BJ (cell line): ENCODE measurements around the gene TTC28. TPM values are rescaled to one million over a fixed set of nuclear protein-coding genes. Genes with fewer than 3 reads are reported as not detected.

Experiments
- CTCF ChIA-PET: fragments of 350-600 bp; formaldehyde crosslinking; extraction: SDS; loops from one replicate; lab custom pipeline; 2021; ENCODE audit warnings: antibody characterized with exemption, inconsistent platforms; lab: Yijun Ruan, JAX
- POLR2A ChIA-PET: fragments of 300-600 bp; sonication (Branson Sonifier 250); formaldehyde crosslinking; extraction: SDS; loops from one replicate; lab custom pipeline; 2021; ENCODE audit warnings: antibody characterized with exemption; lab: Charles Lee
- DNase-seq: peaks from one replicate; pipeline ENCODE4 v3.0.0-alpha.2; 2011; ENCODE audit warnings: low read depth
- H3K27me3 ChIP-seq: 2 replicates; pipeline ENCODE4 v1.6.0; 2011; ENCODE audit warnings: low read length; ENCODE audit not compliant: control insufficient read depth, insufficient read depth
- H3K36me3 ChIP-seq: 2 replicates; pipeline ENCODE4 v1.5.1; 2011; ENCODE audit warnings: low read length; ENCODE audit not compliant: control insufficient read depth, insufficient read depth
- H3K4me3 ChIP-seq: 2 replicates; pipeline ENCODE4 v1.5.1; 2011; ENCODE audit warnings: low read depth, mild to moderate bottlenecking, control low read depth, low read length
- polyA plus RNA-seq: library from polyadenylated mRNA; depleted of rRNA; stranded (reverse); fragments of >200 nt; gene quantifications from 2 replicates; pipeline ENCODE4 v1.2.3, GENCODE V29; 2011
- TF ChIP-seq, protein P1 (sequence below): IDR thresholded peaks from 2 replicates; pipeline ENCODE4 v1.5.1; 2011; ENCODE audit warnings: low read depth, mild to moderate bottlenecking, control low read depth, inconsistent platforms, low read length, moderate library complexity; ENCODE audit not compliant: insufficient read depth

Gene TTC28
- polyA plus RNA-seq, 1 experiment = 8.7 TPM

DNA sequence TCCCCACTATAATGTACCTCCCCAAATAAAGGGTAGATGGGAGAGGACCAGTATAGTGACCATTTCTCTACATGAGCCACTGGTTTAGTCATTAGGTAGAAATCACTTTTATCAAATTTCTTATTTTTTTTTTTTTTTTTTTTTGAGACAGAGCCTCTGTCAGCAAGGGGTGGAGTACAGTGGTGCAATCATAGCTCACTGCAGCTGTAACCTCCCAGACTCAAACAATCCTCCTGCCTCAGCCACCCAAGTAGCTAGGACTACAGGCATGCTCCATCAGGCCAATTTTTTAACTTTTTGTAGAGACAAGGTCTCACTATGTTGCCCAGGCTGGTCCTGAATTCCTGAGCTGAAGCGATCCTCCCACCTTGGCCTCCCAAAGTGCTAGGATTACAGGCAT lies 322.4 kb downstream of the TTC28 start:
- ChIA-PET CTCF (no interaction called here), POLR2A (no interaction called here)
- no peaks in the 10 kb centered on the region for H3K36me3 ChIP-seq

DNA sequence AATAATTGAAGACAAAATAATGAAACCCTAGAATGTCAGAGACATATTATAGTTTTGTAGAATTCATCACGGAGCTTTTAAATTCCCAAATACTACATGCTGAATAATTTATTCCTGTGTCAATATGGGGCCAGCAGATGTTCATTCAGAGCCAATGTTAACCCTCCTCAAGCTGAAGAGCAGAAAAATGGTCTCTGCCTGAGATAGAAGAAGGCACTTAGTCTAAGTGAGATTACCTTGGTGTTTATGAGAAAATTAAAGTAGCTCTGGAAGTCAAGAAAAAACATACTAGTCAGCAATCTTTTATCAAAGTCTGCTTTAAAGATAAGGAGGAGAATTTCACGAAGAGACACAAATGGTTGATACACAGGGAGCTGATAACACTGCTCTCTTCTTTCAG lies 328.2 kb downstream of the TTC28 start:
- H3K36me3 ChIP-seq = no peaks in the 10 kb centered on the region
- CTCF ChIA-PET = interaction anchor here (1.1 to 1.4 kb wide), 2 partner anchors 10 to 22 kb away, joined by 4 to 5 read pairs; no protein-coding TSS in a partner anchor
- TF ChIP-seq, protein P1, sequence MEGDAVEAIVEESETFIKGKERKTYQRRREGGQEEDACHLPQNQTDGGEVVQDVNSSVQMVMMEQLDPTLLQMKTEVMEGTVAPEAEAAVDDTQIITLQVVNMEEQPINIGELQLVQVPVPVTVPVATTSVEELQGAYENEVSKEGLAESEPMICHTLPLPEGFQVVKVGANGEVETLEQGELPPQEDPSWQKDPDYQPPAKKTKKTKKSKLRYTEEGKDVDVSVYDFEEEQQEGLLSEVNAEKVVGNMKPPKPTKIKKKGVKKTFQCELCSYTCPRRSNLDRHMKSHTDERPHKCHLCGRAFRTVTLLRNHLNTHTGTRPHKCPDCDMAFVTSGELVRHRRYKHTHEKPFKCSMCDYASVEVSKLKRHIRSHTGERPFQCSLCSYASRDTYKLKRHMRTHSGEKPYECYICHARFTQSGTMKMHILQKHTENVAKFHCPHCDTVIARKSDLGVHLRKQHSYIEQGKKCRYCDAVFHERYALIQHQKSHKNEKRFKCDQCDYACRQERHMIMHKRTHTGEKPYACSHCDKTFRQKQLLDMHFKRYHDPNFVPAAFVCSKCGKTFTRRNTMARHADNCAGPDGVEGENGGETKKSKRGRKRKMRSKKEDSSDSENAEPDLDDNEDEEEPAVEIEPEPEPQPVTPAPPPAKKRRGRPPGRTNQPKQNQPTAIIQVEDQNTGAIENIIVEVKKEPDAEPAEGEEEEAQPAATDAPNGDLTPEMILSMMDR = no peak
- H3K27me3 ChIP-seq = no peaks in the 10 kb centered on the region
- H3K4me3 ChIP-seq = no peak overlapping the region
- no peak for DNase-seq
- POLR2A ChIA-PET = no interaction called here

More for the DNA sequence above, 322.4 kb downstream of the TTC28 start:
- no peaks in the 10 kb centered on the region for H3K27me3 ChIP-seq
- TF ChIP-seq, protein P1 = no peak
- no peak for DNase-seq
- H3K4me3 ChIP-seq = no peak overlapping the region

DNA sequence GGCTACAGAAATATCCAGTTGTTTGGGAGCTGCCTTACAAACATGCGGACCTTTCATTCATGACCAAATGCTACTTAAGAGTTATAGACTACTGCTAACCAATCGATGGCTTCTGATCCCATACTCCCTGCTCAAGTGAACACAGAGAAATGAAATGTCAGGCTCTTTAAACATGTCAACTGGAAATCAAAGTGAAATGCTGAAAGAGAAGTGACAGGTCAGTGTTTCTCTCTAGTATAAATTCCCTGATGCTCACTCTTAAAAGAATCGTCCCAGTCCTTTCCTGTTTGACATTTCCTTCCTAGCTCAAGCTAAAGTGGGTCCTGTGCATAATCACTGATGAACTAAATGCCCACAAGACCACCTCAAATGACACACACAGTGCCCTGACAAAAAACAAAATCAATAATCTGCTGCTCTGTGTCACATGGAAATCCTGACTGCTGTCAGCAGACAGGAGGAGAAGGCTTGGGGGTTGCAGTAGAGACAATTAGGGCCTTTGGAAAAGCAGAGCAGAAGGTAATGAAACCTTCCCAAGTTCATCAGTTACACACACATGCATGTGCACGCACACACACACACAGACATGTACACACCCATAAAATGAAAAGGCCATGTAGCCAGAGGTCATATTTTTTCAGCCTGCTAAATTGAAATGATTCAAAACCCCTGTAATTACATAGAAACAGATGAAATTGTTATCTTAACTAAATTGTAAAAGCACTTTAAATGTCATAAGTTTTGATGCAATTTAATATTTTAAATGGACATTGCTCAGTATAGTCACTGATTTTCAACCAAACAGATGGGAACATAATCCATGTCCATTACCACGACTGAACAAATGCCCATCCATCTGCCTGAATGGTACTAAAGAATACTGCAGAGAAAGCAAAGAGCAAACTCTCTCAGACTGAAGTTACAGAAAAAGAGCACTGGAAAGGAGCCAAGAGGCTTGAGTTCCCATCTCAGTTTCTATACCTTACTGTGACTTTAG lies 330.7 kb downstream of the TTC28 start:
- Histone ChIP-seq H3K27me3 (no peaks in the 10 kb centered on the region), H3K36me3 (no peaks in the 10 kb centered on the region), H3K4me3 (no peak overlapping the region)
- TF ChIP-seq, protein P1 = no peak
- DNase-seq = no peak
- CTCF ChIA-PET = interaction anchor here (1.1 kb wide), 1 partner anchor 298 kb away, joined by 3 read pairs; no protein-coding TSS in a partner anchor
- POLR2A ChIA-PET = no interaction called here

DNA sequence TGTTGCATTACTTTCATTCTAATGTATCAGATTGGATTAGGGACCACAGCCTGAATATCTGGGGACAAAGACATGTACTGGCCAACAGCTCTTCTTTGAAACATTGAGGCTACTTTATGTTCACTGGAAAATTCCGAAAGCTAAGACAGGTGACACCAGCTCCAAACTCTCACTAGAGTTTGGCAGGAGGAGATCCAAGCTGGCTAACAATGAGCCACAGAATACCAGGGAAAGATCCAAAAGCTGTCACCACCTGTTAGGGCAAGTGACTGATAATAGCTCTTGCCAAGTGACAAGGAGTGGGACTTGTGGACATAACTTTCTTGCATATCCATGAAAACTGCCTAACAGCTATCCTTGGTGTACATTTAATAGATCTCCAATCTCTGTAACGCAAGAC lies 333.3 kb downstream of the TTC28 start:
- CTCF ChIA-PET = interaction anchor here (0.7 to 1.7 kb wide), 2 partner anchors 14 to 97 kb away, joined by 3 to 5 read pairs; no protein-coding TSS in a partner anchor
- TF ChIP-seq, protein P1 = no peak
- Histone ChIP-seq H3K4me3 (no peak overlapping the region), H3K36me3 (no peaks in the 10 kb centered on the region), H3K27me3 (no peaks in the 10 kb centered on the region)
- POLR2A ChIA-PET = no interaction called here
- DNase-seq = no peak
